ENCODE data around the gene COL28A1.
"Not testable (repeated sequence)": the region's sequence is repeated elsewhere in the genome, so short reads cannot be mapped to it uniquely, and the experiment has no call there.

The COL28A1 gene

GRCh38 chr7:7561591-7561990 lies 25.9 kb upstream of the COL28A1 start:
- DNase-seq (ENCODE audit: low read depth in 2 of 2), result not testable (repeated sequence)

- DNase-seq (ENCODE audit: low read depth in 2 of 2), result no peak
Measured at GRCh38 chr7:7557252-7557651, 21.6 kb upstream of the COL28A1 start.

GRCh38 chr7:7556852-7557251 lies 21.2 kb upstream of the COL28A1 start:
- DNase-seq (ENCODE audit: low read depth in 2 of 2), result no peak

- DNase-seq (ENCODE audit: low read depth in 2 of 2), result no peak
Measured at GRCh38 chr7:7554649-7555575, 19.2 kb upstream of the COL28A1 start.

- no peak for DNase-seq (ENCODE audit: low read depth in 2 of 2)
Measured at GRCh38 chr7:7554021-7554432, 18.4 kb upstream of the COL28A1 start.

GRCh38 chr7:7553386-7553785 lies 17.7 kb upstream of the COL28A1 start:
- no peak for DNase-seq (ENCODE audit: low read depth in 2 of 2)

GRCh38 chr7:7552199-7552598 lies 16.5 kb upstream of the COL28A1 start:
- no peak for DNase-seq (ENCODE audit: low read depth in 2 of 2)

- DNase-seq (ENCODE audit: low read depth in 2 of 2), result no peak
Measured at GRCh38 chr7:7550663-7551062, 15.0 kb upstream of the COL28A1 start.

- DNase-seq (ENCODE audit: low read depth in 2 of 2), result no peak
Measured at GRCh38 chr7:7548407-7548806, 12.7 kb upstream of the COL28A1 start.

GRCh38 chr7:7542251-7542835 lies 6.7 kb upstream of the COL28A1 start:
- DNase-seq (ENCODE audit: low read depth in 2 of 2), result no peak

- no peak for DNase-seq (ENCODE audit: low read depth in 2 of 2)
Measured at GRCh38 chr7:7539711-7540110, 4.0 kb upstream of the COL28A1 start.

GRCh38 chr7:7539152-7539551 lies 3.5 kb upstream of the COL28A1 start:
- DNase-seq (ENCODE audit: low read depth in 2 of 2), result no peak

- DNase-seq (ENCODE audit: low read depth in 2 of 2), result no peak
Measured at GRCh38 chr7:7537711-7538110, 2.0 kb upstream of the COL28A1 start.

GRCh38 chr7:7536396-7537019 lies 835 bp upstream of the COL28A1 start:
- no peak for DNase-seq (ENCODE audit: low read depth in 2 of 2)

GRCh38 chr7:7533831-7534430 lies 1.7 kb downstream of the COL28A1 start:
- DNase-seq (ENCODE audit: low read depth in 2 of 2), result no peak

GRCh38 chr7:7529328-7529727 lies 6.3 kb downstream of the COL28A1 start:
- DNase-seq (ENCODE audit: low read depth in 2 of 2), result no peak

- DNase-seq (ENCODE audit: low read depth in 2 of 2), result no peak
Measured at GRCh38 chr7:7527047-7527446, 8.6 kb downstream of the COL28A1 start.

GRCh38 chr7:7526006-7526405 lies 9.7 kb downstream of the COL28A1 start:
- DNase-seq (ENCODE audit: low read depth in 2 of 2), result no peak

- no peak for DNase-seq (ENCODE audit: low read depth in 2 of 2)
Measured at GRCh38 chr7:7524121-7524520, 11.6 kb downstream of the COL28A1 start.

GRCh38 chr7:7522421-7522820 lies 13.3 kb downstream of the COL28A1 start:
- no peak for DNase-seq (ENCODE audit: low read depth in 2 of 2)

- DNase-seq (ENCODE audit: low read depth in 2 of 2), result no peak
Measured at GRCh38 chr7:7521259-7521658, 14.4 kb downstream of the COL28A1 start.

- DNase-seq (ENCODE audit: low read depth in 2 of 2), result no peak
Measured at GRCh38 chr7:7519528-7519927, 16.1 kb downstream of the COL28A1 start.
